ENCODE results near the gene HPS6. TPM values are rescaled to one million over a fixed set of nuclear protein-coding genes. Genes with fewer than 3 reads are reported as not detected.

HPS6 gene
- total and polyA plus RNA-seq, 9 of the 15 experiments (the other 6 are each of a cell fraction or from before 2014, with no cell fraction given), result 0.45 to 14.0 (median 4.5) TPM

DNA sequence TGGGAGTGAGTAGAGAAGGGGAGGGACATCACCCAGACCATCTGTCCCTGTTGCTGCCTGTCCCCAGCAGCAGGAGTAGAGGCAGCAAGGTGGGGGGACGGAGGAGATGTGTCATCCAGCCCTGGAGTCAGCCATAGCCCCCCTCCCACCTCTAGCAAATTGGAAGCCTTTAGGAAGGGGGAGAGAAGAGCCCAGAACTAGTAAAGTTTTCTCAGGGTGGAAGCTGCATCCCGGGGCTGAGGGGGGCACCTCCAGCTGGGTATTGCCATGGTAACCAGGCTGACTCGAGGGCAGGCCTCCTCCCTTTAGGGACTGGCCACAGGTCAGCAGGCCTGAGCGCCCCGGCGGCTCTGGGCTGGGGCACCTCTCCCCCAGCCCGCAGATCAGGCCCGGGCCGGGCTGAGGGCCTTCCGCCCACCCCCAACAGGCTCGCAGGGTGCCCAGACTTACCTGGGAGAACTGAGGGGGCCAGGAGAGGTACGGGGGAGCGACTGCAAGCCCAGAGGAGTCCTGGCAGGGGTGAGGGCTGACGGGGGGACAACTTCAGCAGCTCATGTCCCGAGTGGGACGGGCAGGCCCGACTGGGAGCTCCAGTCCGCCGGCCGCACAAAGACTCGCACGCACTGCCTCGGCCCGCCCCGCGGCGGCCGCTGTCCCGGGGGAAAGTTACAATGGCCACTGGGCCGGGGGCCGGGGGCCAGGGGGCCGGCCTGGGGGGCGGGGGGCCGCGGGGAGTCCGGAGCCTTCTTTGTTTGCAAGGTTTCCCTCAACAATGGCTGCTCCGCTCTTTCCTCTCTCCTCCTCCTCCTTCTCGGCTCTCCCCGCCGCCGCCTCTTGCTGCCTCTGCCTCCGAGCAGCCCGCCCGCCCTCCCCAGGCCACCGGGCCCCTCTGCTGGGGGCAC lies 49.1 kb downstream of the HPS6 start:
- Histone ChIP-seq H3K9ac (ENCODE audit: insufficient read depth in 1 of 2, low read depth in 2 of 2, low read length in 2 of 2) (peak overlapping the region; percentile 91 to 94), H3K79me2 (ENCODE audit: control insufficient read depth, insufficient read depth, low read length) (peaks cover 99% of the 10 kb centered on the region)
- ATAC-seq, result peak; percentile 30
- TF ChIP-seq EGR1 (conservative IDR thresholded peaks at IDR 0.05), result no peak
- no peak for TF ChIP-seq THRAP3 (IDR thresholded peaks at IDR 0.05; ENCODE audit: borderline replicate concordance)
- TF ChIP-seq CHD1 (IDR thresholded peaks at IDR 0.05; ENCODE audit: low read length), result peak; percentile 63
- no peak for TF ChIP-seq LEF1 (IDR thresholded peaks at IDR 0.05)
- TF ChIP-seq SRSF1 (IDR thresholded peaks at IDR 0.05; ENCODE audit: low read depth, low read length), result no peak
- TF ChIP-seq RFX1 (IDR thresholded peaks at IDR 0.05), result peak; percentile 84
- TF ChIP-seq NR1H2 (CRISPR knock-in tag; IDR thresholded peaks at IDR 0.05), result no peak
- 0 out of 2 replicates have a peak, but pooled peaks have one; percentile 33 for TF ChIP-seq PHF8 (IDR thresholded peaks at IDR 0.05; ENCODE audit: borderline replicate concordance, low read length)
- no peak for TF ChIP-seq MCM2 (IDR thresholded peaks at IDR 0.05; ENCODE audit: low read depth)
- TF ChIP-seq, protein P1, sequence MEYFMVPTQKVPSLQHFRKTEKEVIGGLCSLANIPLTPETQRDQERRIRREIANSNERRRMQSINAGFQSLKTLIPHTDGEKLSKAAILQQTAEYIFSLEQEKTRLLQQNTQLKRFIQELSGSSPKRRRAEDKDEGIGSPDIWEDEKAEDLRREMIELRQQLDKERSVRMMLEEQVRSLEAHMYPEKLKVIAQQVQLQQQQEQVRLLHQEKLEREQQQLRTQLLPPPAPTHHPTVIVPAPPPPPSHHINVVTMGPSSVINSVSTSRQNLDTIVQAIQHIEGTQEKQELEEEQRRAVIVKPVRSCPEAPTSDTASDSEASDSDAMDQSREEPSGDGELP (CRISPR knock-in tag; IDR thresholded peaks at IDR 0.05; ENCODE audit: borderline replicate concordance), result peak; percentile 91
- TF ChIP-seq FOXJ2 (tag; IDR thresholded peaks at IDR 0.05), result no peak
- TF ChIP-seq HDAC1 (IDR thresholded peaks at IDR 0.05), result 0 out of 4 replicates have a peak, but pooled peaks of 1 of the 2 experiments have one; percentile 33
- no peak for TF ChIP-seq ZNF780A (CRISPR knock-in tag; IDR thresholded peaks at IDR 0.05)
- no peak for TF ChIP-seq SLC30A9 (CRISPR knock-in tag; IDR thresholded peaks at IDR 0.05)
- TF ChIP-seq SMC3 (conservative IDR thresholded peaks at IDR 0.05; ENCODE audit: insufficient read depth, low read depth, low read length), result no peak
- TF ChIP-seq PREB (CRISPR knock-in tag; IDR thresholded peaks at IDR 0.05), result no peak
- no peak for TF ChIP-seq GTF2F1 (IDR thresholded peaks at IDR 0.05; ENCODE audit: low read depth, low read length)
- TF ChIP-seq ZBTB49 (CRISPR knock-in tag; IDR thresholded peaks at IDR 0.05; ENCODE audit: borderline replicate concordance), result no peak

More for the DNA sequence above, 49.1 kb downstream of the HPS6 start:
- DNase-seq (ENCODE audit: extremely low read depth in 1 of 4, low spot score in 3 of 4), result peak in 2 of 4 experiments; percentile 37 to 62
- Histone ChIP-seq H3K27me3 (ENCODE audit: control insufficient read depth in 2 of 2, insufficient read depth in 2 of 2, low read length in 2 of 2) (no peaks in the 10 kb centered on the region), H3K4me2 (ENCODE audit: insufficient read depth, low read length) (peak overlapping the region; percentile 96), H3K4me3 (peak overlapping the region; percentile 94), H3K4me1 (replicated peaks in 1 of 2; ENCODE audit: control insufficient read depth in 2 of 2, insufficient read depth in 2 of 2, low read length in 2 of 2) (peaks cover 42 to 47% of the 10 kb centered on the region in 2 experiments), H2AFZ (ENCODE audit: low read depth, low read length) (no peak overlapping the region), H3K36me3 (ENCODE audit: control insufficient read depth, insufficient read depth, low read length) (peaks cover 41% of the 10 kb centered on the region), H3K9me3 (replicated peaks; ENCODE audit: control insufficient read depth, insufficient read depth, low read depth, low read length) (no peaks in the 10 kb centered on the region), H4K20me1 (replicated peaks; ENCODE audit: control insufficient read depth, insufficient read depth, low read length) (peaks cover 20% of the 10 kb centered on the region), H3K27ac (ENCODE audit: extremely low read depth, low read depth, low read length) (peak overlapping the region; percentile 97), H3K9me1 (ENCODE audit: control insufficient read depth, insufficient read depth, low read length) (peaks cover 3% of the 10 kb centered on the region)
- peak; percentile 70 for FAIRE-seq
- POLR2A ChIA-PET, result interaction anchor here (0.5 to 4.1 kb wide), 3 partner anchors 11 to 322 kb away, joined by 3 to 27 read pairs (median 3); no protein-coding TSS in a partner anchor
- in situ Hi-C loops (cut with MboI), result no loop called here
- intact Hi-C loops (cut with micrococcal nuclease), result loop anchor here (2.0 to 10.0 kb wide), 2 partner anchors 49 to 269 kb away; partner anchors contain the start of genes HPS6 and KCNIP2
- BruUV-seq (replicated peaks), result no TSS peak
- 0% methylated on average over 8 of the region's 45 CpGs for WGBS (ENCODE audit: insufficient coverage, low coverage, missing lambda C conversion rate)
- CTCF ChIA-PET (ENCODE audit: low intra/inter-chr PET ratio), result interaction anchor here (0.6 kb wide), 1 partner anchor 274 kb away, joined by 3 read pairs; no protein-coding TSS in a partner anchor

All from K562 (cell line).